Measurements from ENCODE around the gene LARGE1.

The LARGE1 gene

GRCh38 chr22:33853200-33854097, 66.8 kb downstream of the LARGE1 start:
- no peak for DNase-seq (ENCODE audit: low read depth)

- DNase-seq (ENCODE audit: low read depth), result no peak
Measured at GRCh38 chr22:33851821-33852384, 68.4 kb downstream of the LARGE1 start.

- DNase-seq (ENCODE audit: low read depth), result no peak
Measured at GRCh38 chr22:33851240-33851639, 69.0 kb downstream of the LARGE1 start.

GRCh38 chr22:33850724-33851123, 69.6 kb downstream of the LARGE1 start:
- no peak for DNase-seq (ENCODE audit: low read depth)

GRCh38 chr22:33850193-33850592, 70.1 kb downstream of the LARGE1 start:
- DNase-seq (ENCODE audit: low read depth), result no peak

GRCh38 chr22:33848251-33848650, 72.0 kb downstream of the LARGE1 start:
- DNase-seq (ENCODE audit: low read depth), result no peak

- no peak for DNase-seq (ENCODE audit: low read depth)
Measured at GRCh38 chr22:33844273-33844672, 76.0 kb downstream of the LARGE1 start.

GRCh38 chr22:33842421-33843094, 77.7 kb downstream of the LARGE1 start:
- no peak for DNase-seq (ENCODE audit: low read depth)

- DNase-seq (ENCODE audit: low read depth), result no peak
Measured at GRCh38 chr22:33842006-33842354, 78.3 kb downstream of the LARGE1 start.

GRCh38 chr22:33841281-33842005, 78.8 kb downstream of the LARGE1 start:
- DNase-seq (ENCODE audit: low read depth), result no peak

- DNase-seq (ENCODE audit: low read depth), result no peak
Measured at GRCh38 chr22:33838644-33839043, 81.6 kb downstream of the LARGE1 start.

GRCh38 chr22:33837826-33838225, 82.5 kb downstream of the LARGE1 start:
- no peak for DNase-seq (ENCODE audit: low read depth)

GRCh38 chr22:33835265-33835664, 85.0 kb downstream of the LARGE1 start:
- DNase-seq (ENCODE audit: low read depth), result no peak

GRCh38 chr22:33832558-33833151, 87.6 kb downstream of the LARGE1 start:
- DNase-seq (ENCODE audit: low read depth), result no peak

- DNase-seq (ENCODE audit: low read depth), result no peak
Measured at GRCh38 chr22:33831651-33832050, 88.6 kb downstream of the LARGE1 start.

- DNase-seq (ENCODE audit: low read depth), result no peak
Measured at GRCh38 chr22:33831207-33831606, 89.1 kb downstream of the LARGE1 start.

GRCh38 chr22:33829546-33830280, 90.6 kb downstream of the LARGE1 start:
- DNase-seq (ENCODE audit: low read depth), result no peak

- no peak for DNase-seq (ENCODE audit: low read depth)
Measured at GRCh38 chr22:33828302-33828701, 92.0 kb downstream of the LARGE1 start.

GRCh38 chr22:33825761-33826160, 94.5 kb downstream of the LARGE1 start:
- DNase-seq (ENCODE audit: low read depth), result no peak

GRCh38 chr22:33823552-33823951, 96.7 kb downstream of the LARGE1 start:
- DNase-seq (ENCODE audit: low read depth), result no peak

- DNase-seq (ENCODE audit: low read depth), result no peak
Measured at GRCh38 chr22:33821290-33821689, 99.0 kb downstream of the LARGE1 start.
